ENCODE results near the gene ZNF669. TPM values are rescaled to one million over a fixed set of nuclear protein-coding genes. Genes with fewer than 3 reads are reported as not detected.

The ZNF669 gene
- polyA plus RNA-seq, 1 of the 3 experiments (the other 2 are of a cell fraction): 3.3 TPM

DNA sequence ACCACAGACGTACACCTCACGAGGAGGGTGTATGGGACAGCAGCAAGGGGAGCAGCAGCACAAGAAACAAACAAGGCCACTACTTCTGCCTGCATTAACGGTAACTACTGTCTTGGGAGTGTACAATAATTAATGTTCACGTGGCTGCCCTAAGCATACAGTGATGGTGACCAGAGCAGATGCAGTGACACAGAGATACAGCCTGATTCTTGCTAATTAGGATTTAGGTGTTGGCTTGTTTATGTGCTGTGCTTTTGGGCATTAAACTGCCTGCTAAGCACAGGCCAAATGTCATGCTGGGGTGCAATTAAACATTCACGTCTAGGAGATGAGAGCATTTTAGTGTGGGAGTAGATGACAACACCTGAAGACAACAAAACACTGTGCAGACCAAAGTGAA lies 7.2 kb downstream of the ZNF669 start:
- Histone ChIP-seq H3K36me3 (replicated peaks in 1 of 2; ENCODE audit: control insufficient read depth in 1 of 2, insufficient read depth in 2 of 2, low read length in 1 of 2) (peaks cover 37 to 54% of the 10 kb centered on the region in 2 experiments), H3K79me2 (ENCODE audit: insufficient read depth) (peaks cover 28% of the 10 kb centered on the region), H3K9ac (no peak overlapping the region), H3K9me2 (no peaks in the 10 kb centered on the region), H3K4me3 (ENCODE audit: low read depth in 2 of 2, low read length in 1 of 2) (no peak overlapping the region), H3K27ac (ENCODE audit: low read depth in 2 of 2, low read length in 1 of 2) (no peak overlapping the region), H3K9me3 (0 out of 2 replicates have a peak, but pooled peaks cover 7% of the 10 kb centered on the region), H3K4me1 (ENCODE audit: control insufficient read depth in 1 of 2, insufficient read depth in 2 of 2, low read depth in 1 of 2, low read length in 1 of 2) (no peaks in the 10 kb centered on the region), H2AFZ (ENCODE audit: low read depth) (no peak overlapping the region), H3K27me3 (ENCODE audit: insufficient read depth) (no peaks in the 10 kb centered on the region), H3F3A (replicated peaks; ENCODE audit: insufficient read depth) (peaks cover 5% of the 10 kb centered on the region), H4K20me1 (ENCODE audit: insufficient read depth) (no peaks in the 10 kb centered on the region), H3K4me2 (no peak overlapping the region)
- ChIA-PET POLR2A (no interaction called here), CTCF (no interaction called here)
- TF ChIP-seq, protein P1, sequence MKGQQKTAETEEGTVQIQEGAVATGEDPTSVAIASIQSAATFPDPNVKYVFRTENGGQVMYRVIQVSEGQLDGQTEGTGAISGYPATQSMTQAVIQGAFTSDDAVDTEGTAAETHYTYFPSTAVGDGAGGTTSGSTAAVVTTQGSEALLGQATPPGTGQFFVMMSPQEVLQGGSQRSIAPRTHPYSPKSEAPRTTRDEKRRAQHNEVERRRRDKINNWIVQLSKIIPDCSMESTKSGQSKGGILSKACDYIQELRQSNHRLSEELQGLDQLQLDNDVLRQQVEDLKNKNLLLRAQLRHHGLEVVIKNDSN (IDR thresholded peaks at IDR 0.05; ENCODE audit: borderline replicate concordance, low read depth): no peak
- TF ChIP-seq TCF12 (IDR thresholded peaks at IDR 0.05) (no peak), FOXM1 (IDR thresholded peaks at IDR 0.05; ENCODE audit: low read depth) (no peak), MXI1 (IDR thresholded peaks at IDR 0.05; ENCODE audit: low read depth, low read length) (no peak), RFX5 (IDR thresholded peaks at IDR 0.05; ENCODE audit: low read length) (no peak), CHD2 (IDR thresholded peaks at IDR 0.05; ENCODE audit: low read length, partially characterized antibody) (no peak), RCOR1 (IDR thresholded peaks at IDR 0.05; ENCODE audit: low read length) (no peak), EP300 (IDR thresholded peaks at IDR 0.05; ENCODE audit: borderline replicate concordance in 1 of 2, low read depth in 1 of 2, low read length in 1 of 2) (no peak), TAF1 (IDR thresholded peaks at IDR 0.05; ENCODE audit: borderline replicate concordance, low read depth, low read length) (no peak), POLR2AphosphoS5 (IDR thresholded peaks at IDR 0.05; ENCODE audit: low read depth, low read length) (no peak), RAD21 (IDR thresholded peaks at IDR 0.05; ENCODE audit: low read length) (no peak), FOSL2 (IDR thresholded peaks at IDR 0.05; ENCODE audit: borderline replicate concordance, low read depth) (no peak), NRF1 (IDR thresholded peaks at IDR 0.05; ENCODE audit: low read depth, low read length) (no peak), RXRA (IDR thresholded peaks at IDR 0.05; ENCODE audit: borderline replicate concordance, low read depth) (no peak)
- TF ChIP-seq, protein P2, sequence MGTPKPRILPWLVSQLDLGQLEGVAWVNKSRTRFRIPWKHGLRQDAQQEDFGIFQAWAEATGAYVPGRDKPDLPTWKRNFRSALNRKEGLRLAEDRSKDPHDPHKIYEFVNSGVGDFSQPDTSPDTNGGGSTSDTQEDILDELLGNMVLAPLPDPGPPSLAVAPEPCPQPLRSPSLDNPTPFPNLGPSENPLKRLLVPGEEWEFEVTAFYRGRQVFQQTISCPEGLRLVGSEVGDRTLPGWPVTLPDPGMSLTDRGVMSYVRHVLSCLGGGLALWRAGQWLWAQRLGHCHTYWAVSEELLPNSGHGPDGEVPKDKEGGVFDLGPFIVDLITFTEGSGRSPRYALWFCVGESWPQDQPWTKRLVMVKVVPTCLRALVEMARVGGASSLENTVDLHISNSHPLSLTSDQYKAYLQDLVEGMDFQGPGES (IDR thresholded peaks at IDR 0.05; ENCODE audit: low read depth, low read length): no peak
- TF ChIP-seq, protein P3, sequence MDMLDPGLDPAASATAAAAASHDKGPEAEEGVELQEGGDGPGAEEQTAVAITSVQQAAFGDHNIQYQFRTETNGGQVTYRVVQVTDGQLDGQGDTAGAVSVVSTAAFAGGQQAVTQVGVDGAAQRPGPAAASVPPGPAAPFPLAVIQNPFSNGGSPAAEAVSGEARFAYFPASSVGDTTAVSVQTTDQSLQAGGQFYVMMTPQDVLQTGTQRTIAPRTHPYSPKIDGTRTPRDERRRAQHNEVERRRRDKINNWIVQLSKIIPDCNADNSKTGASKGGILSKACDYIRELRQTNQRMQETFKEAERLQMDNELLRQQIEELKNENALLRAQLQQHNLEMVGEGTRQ (IDR thresholded peaks at IDR 0.05; ENCODE audit: borderline replicate concordance, low read depth, low read length): no peak
- DNase-seq: no peak
- 87% methylated on average over 5 of the region's 5 CpGs for WGBS (ENCODE audit: low lambda C conversion rate)

DNA sequence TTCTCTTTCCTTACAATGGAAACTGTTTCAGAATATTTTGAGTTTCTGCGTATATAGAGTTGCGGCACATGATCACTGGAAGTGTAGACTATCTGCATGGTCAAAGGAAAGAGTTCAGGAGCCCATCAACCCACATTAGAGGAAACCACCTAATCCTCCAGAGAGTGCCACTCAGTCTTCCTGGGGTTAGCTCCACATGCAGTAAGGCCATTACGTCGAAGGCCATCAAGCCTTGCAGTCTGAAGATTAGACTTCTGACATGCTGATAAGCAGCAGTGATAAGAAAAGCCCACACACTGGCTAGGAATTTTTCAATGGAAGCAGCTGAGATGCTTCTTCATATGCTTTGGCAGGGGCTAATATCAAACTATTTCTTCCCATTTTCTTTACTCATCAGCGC lies 7.6 kb downstream of the ZNF669 start:
- Histone ChIP-seq H3K4me3 (ENCODE audit: low read depth in 2 of 2, low read length in 1 of 2) (no peak overlapping the region), H3K27ac (ENCODE audit: low read depth in 2 of 2, low read length in 1 of 2) (no peak overlapping the region), H3K9me2 (no peaks in the 10 kb centered on the region), H4K20me1 (ENCODE audit: insufficient read depth) (no peaks in the 10 kb centered on the region), H3K36me3 (replicated peaks in 1 of 2; ENCODE audit: control insufficient read depth in 1 of 2, insufficient read depth in 2 of 2, low read length in 1 of 2) (peaks cover 32 to 50% of the 10 kb centered on the region in 2 experiments), H2AFZ (ENCODE audit: low read depth) (no peak overlapping the region), H3K79me2 (ENCODE audit: insufficient read depth) (peaks cover 23% of the 10 kb centered on the region; the same call in 1 of the 2 replicates), H3K27me3 (ENCODE audit: insufficient read depth) (no peaks in the 10 kb centered on the region), H3K9ac (no peak overlapping the region), H3K4me1 (ENCODE audit: control insufficient read depth in 1 of 2, insufficient read depth in 2 of 2, low read depth in 1 of 2, low read length in 1 of 2) (no peaks in the 10 kb centered on the region), H3K4me2 (no peak overlapping the region), H3F3A (replicated peaks; ENCODE audit: insufficient read depth) (peaks cover 5% of the 10 kb centered on the region), H3K9me3 (0 out of 2 replicates have a peak, but pooled peaks cover 7% of the 10 kb centered on the region)
- 96% methylated on average over 5 of the region's 5 CpGs for WGBS (ENCODE audit: low lambda C conversion rate)
- CTCF ChIA-PET: no interaction called here
- POLR2A ChIA-PET: no interaction called here
- no peak for DNase-seq
- no peak for TF ChIP-seq MEF2A (IDR thresholded peaks at IDR 0.05; ENCODE audit: borderline replicate concordance, low read depth)
- TF ChIP-seq CHD2 (IDR thresholded peaks at IDR 0.05; ENCODE audit: low read length, partially characterized antibody): no peak
- TF ChIP-seq, protein P4, sequence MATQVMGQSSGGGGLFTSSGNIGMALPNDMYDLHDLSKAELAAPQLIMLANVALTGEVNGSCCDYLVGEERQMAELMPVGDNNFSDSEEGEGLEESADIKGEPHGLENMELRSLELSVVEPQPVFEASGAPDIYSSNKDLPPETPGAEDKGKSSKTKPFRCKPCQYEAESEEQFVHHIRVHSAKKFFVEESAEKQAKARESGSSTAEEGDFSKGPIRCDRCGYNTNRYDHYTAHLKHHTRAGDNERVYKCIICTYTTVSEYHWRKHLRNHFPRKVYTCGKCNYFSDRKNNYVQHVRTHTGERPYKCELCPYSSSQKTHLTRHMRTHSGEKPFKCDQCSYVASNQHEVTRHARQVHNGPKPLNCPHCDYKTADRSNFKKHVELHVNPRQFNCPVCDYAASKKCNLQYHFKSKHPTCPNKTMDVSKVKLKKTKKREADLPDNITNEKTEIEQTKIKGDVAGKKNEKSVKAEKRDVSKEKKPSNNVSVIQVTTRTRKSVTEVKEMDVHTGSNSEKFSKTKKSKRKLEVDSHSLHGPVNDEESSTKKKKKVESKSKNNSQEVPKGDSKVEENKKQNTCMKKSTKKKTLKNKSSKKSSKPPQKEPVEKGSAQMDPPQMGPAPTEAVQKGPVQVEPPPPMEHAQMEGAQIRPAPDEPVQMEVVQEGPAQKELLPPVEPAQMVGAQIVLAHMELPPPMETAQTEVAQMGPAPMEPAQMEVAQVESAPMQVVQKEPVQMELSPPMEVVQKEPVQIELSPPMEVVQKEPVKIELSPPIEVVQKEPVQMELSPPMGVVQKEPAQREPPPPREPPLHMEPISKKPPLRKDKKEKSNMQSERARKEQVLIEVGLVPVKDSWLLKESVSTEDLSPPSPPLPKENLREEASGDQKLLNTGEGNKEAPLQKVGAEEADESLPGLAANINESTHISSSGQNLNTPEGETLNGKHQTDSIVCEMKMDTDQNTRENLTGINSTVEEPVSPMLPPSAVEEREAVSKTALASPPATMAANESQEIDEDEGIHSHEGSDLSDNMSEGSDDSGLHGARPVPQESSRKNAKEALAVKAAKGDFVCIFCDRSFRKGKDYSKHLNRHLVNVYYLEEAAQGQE (IDR thresholded peaks at IDR 0.05; ENCODE audit: low read depth, low read length): no peak
- no peak for TF ChIP-seq RFX5 (IDR thresholded peaks at IDR 0.05; ENCODE audit: low read length)
- TF ChIP-seq FOXJ3 (CRISPR knock-in tag; IDR thresholded peaks at IDR 0.05): no peak
- TF ChIP-seq, protein P2 (IDR thresholded peaks at IDR 0.05; ENCODE audit: low read depth, low read length): no peak
- TF ChIP-seq FOSL2 (IDR thresholded peaks at IDR 0.05; ENCODE audit: borderline replicate concordance, low read depth): no peak
- no peak for TF ChIP-seq GABPA (IDR thresholded peaks at IDR 0.05; ENCODE audit: low read depth)

Data from SK-N-SH (cell line).